Stimulated activated naive B cell treated with anti-CD40 and anti-IgM and Interleukin-4, amounts not matched to agents 10 μg/mL and 1 μg/mL and 100 μg/mL, for 72 hours (primary cell): ENCODE data around the gene P4HA3.

ENCODE experiments used
- ATAC-seq, 2 donors: fragments of 150-1000 bp; cut with Tn5 transposase; replicated peaks; 2 replicates each; pipeline ENCODE4 v1.10.0; 2021; ENCODE audit warnings: moderate library complexity in 1 of 2
- DNase-seq: peaks from one replicate; pipeline ENCODE4 v3.0.0; 2021
- H3K27ac Mint-ChIP-seq: one replicate; pipeline ENCODE4 v1.8.0; 2022; ENCODE audit warnings: mild to moderate bottlenecking, mixed read lengths
- H3K27me3 Mint-ChIP-seq, 2 donors: one replicate each; pipeline ENCODE4 v1.8.0; 2022; ENCODE audit warnings: mixed read lengths in 2 of 2
- H3K36me3 Mint-ChIP-seq, 2 donors: one replicate each; pipeline ENCODE4 v1.8.0; 2022; ENCODE audit warnings: mixed read lengths in 2 of 2, mild to moderate bottlenecking in 1 of 2
- H3K4me1 Mint-ChIP-seq, 2 donors: one replicate each; pipeline ENCODE4 v1.8.0; 2022; ENCODE audit warnings: mixed read lengths in 2 of 2, mild to moderate bottlenecking in 1 of 2
- H3K4me3 Mint-ChIP-seq, 2 donors: one replicate each; pipeline ENCODE4 v1.8.0; 2022; ENCODE audit warnings: mild to moderate bottlenecking in 2 of 2, mixed read lengths in 2 of 2, moderate library complexity in 1 of 2
- H3K9me3 Mint-ChIP-seq, 2 donors: one replicate each; pipeline ENCODE4 v1.8.0; 2022; ENCODE audit warnings: mixed read lengths in 2 of 2, mild to moderate bottlenecking in 1 of 2

Gene P4HA3

DNA sequence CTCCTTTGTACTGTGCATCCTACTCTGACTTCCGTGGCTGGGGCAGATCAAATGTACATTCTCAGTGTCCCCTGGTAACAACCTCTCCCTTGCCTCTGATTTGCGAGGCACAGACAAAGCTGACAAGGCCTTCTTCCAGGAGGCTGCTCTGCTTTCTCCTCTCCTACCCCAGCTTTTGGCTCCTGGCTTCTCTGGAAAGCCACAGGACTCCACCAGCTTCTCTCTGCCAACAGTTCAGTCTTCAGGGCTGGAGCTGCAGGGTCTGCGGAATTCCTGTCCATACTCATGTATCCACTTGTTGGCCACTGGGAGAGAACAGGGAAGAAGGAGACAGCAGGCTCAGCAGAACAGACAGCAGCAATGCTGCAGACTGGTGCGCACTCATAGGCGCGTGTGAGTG lies 44.4 kb downstream of the P4HA3 start:
- H3K9me3 Mint-ChIP-seq, result no peaks in the 10 kb centered on the region
- DNase-seq (no peak), ATAC-seq (no peak)
- H3K36me3 Mint-ChIP-seq, result no peaks in the 10 kb centered on the region
- H3K4me3 Mint-ChIP-seq, result no peak overlapping the region
- H3K27me3 Mint-ChIP-seq, result peaks cover 10 to 20% of the 10 kb centered on the region in 2 donors
- H3K27ac Mint-ChIP-seq, result no peak overlapping the region
- H3K4me1 Mint-ChIP-seq, result no peaks in the 10 kb centered on the region

DNA sequence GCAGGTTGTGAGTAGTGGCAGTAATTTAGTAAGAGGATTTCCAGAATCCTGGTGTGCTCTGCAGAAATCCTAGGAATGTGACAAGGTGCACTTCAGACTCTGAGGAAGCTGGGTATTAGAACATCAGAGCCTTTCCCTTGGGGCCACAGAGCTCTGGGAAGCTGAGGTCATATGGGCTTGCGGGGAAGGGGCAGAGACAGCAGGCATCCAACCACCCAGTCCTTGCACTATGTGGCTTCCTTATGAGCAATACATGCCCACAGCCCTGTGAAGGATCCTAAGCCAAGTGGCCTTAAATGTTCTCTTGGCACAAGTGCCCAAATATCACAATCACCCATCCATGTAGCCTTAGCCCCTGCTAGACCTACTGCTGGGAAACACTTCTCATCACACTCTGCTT lies 46.2 kb downstream of the P4HA3 start:
- H3K27ac Mint-ChIP-seq, result no peak overlapping the region
- ATAC-seq (no peak), DNase-seq (no peak)
- H3K9me3 Mint-ChIP-seq, result no peaks in the 10 kb centered on the region
- H3K27me3 Mint-ChIP-seq, result peaks cover 9 to 12% of the 10 kb centered on the region in 2 donors
- no peaks in the 10 kb centered on the region for H3K4me1 Mint-ChIP-seq
- no peaks in the 10 kb centered on the region for H3K36me3 Mint-ChIP-seq
- H3K4me3 Mint-ChIP-seq, result no peak overlapping the region

GRCh38 chr11:74262725-74263124 lies 48.7 kb downstream of the P4HA3 start:
- no peaks in the 10 kb centered on the region for H3K4me1 Mint-ChIP-seq
- no peak overlapping the region for H3K27ac Mint-ChIP-seq
- no peaks in the 10 kb centered on the region for H3K36me3 Mint-ChIP-seq
- no peaks in the 10 kb centered on the region for H3K9me3 Mint-ChIP-seq
- ATAC-seq, result no peak
- no peak overlapping the region for H3K4me3 Mint-ChIP-seq
- H3K27me3 Mint-ChIP-seq, result peaks cover 5 to 12% of the 10 kb centered on the region in 2 donors
- DNase-seq, result no peak

- Mint-ChIP-seq H3K27ac (no peak overlapping the region), H3K36me3 (peaks cover 19 to 25% of the 10 kb centered on the region in 2 donors), H3K27me3 (peaks cover 4 to 10% of the 10 kb centered on the region in 2 donors), H3K4me1 (peaks cover 0 to 6% of the 10 kb centered on the region in 2 donors), H3K4me3 (no peak overlapping the region), H3K9me3 (no peaks in the 10 kb centered on the region)
- ATAC-seq, result no peak
- no peak for DNase-seq
Measured at GRCh38 chr11:74257959-74258553, 53.4 kb downstream of the P4HA3 start.

GRCh38 chr11:74256378-74257133 lies 54.9 kb downstream of the P4HA3 start:
- Mint-ChIP-seq H3K9me3 (no peaks in the 10 kb centered on the region), H3K36me3 (peaks cover 19 to 32% of the 10 kb centered on the region in 2 donors), H3K27me3 (no peaks in the 10 kb centered on the region), H3K4me1 (peaks cover 0 to 6% of the 10 kb centered on the region in 2 donors), H3K27ac (no peak overlapping the region), H3K4me3 (no peak overlapping the region)
- ATAC-seq (no peak), DNase-seq (no peak)

DNA sequence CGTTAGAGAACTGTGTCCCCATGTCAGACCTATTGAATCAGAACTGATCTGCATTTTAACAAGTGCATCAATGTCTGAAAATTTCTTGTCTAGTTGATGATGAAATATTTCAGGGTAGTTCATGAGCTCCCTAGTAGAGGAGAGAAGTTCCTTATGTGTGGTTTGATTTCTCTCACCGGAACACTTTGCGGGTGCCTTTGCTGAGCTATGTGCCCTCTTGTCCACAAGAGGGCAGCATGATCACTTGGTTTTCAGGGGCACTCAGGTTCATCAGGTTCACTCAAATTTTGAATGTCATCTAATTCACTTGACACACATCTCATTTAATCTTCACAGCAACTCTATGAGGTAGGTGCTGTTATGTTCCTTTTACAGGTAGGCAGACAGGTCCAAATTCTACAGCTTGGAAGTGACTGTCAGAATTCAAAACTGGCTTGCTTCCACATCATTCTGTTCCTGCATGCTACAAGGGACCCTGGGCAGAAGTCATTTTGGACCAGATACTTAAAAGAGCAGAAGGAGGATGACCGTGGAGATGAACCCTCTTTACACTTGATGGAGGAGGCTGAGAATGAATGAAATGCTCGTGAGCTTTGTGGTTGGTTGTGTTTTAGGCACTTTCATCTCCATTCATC lies 55.6 kb downstream of the P4HA3 start:
- peaks cover 0 to 6% of the 10 kb centered on the region in 2 donors for H3K4me1 Mint-ChIP-seq
- DNase-seq, result peak; percentile 33
- ATAC-seq, result peak; percentile 79
- H3K36me3 Mint-ChIP-seq, result peaks cover 19 to 33% of the 10 kb centered on the region in 2 donors
- H3K27me3 Mint-ChIP-seq, result no peaks in the 10 kb centered on the region
- no peak overlapping the region for H3K27ac Mint-ChIP-seq
- no peaks in the 10 kb centered on the region for H3K9me3 Mint-ChIP-seq
- no peak overlapping the region for H3K4me3 Mint-ChIP-seq

- no peak overlapping the region for H3K4me3 Mint-ChIP-seq
- no peak overlapping the region for H3K27ac Mint-ChIP-seq
- peaks cover 24 to 46% of the 10 kb centered on the region in 2 donors for H3K36me3 Mint-ChIP-seq
- no peaks in the 10 kb centered on the region for H3K27me3 Mint-ChIP-seq
- ATAC-seq (no peak), DNase-seq (no peak)
- H3K4me1 Mint-ChIP-seq, result peaks cover 0 to 6% of the 10 kb centered on the region in 2 donors
- no peaks in the 10 kb centered on the region for H3K9me3 Mint-ChIP-seq
Measured at GRCh38 chr11:74253361-74253760, 58.1 kb downstream of the P4HA3 start.

DNA sequence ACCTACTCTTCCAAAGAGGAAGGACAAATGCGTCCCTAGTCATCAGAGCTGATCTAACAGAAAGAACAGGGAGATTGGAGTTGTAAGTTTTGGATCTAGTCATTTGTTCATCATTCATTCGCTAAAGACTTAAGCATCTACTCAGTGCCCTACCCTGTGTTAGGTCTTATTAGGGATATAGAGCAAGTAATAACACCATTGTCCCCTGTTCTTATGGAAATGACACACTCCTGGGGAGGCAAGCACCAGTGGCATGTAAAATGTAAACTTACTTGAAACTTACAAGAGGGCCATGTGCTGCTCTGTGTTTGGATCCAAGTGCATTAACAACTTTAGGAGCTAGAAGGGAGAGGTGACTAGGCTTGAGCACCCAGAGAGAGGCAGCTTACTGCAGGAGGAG lies 61.9 kb downstream of the P4HA3 start:
- no peaks in the 10 kb centered on the region for H3K27me3 Mint-ChIP-seq
- no peak for DNase-seq
- no peaks in the 10 kb centered on the region for H3K4me1 Mint-ChIP-seq
- no peak overlapping the region for H3K4me3 Mint-ChIP-seq
- no peaks in the 10 kb centered on the region for H3K9me3 Mint-ChIP-seq
- peaks cover 29 to 62% of the 10 kb centered on the region in 2 donors for H3K36me3 Mint-ChIP-seq
- no peak for ATAC-seq
- no peak overlapping the region for H3K27ac Mint-ChIP-seq

DNA sequence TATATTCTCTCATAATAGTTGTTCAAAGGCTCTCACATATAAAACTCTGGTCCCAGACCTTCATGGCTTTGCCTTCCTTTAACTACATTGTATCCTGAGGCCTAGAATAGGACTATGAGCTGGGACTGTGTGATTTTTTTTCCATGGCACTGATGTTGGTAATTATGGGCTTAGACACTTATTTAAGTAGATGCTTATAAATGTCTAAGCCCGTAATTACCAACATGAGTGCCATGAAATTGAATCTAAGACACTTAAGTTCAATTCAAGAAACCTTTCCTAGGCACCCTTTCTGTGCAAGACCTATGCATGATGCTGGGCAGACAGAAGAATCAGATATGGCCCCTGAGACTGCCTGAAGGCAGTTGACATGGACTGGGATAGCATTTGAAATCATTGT lies 63.0 kb downstream of the P4HA3 start:
- no peaks in the 10 kb centered on the region for H3K4me1 Mint-ChIP-seq
- DNase-seq (no peak), ATAC-seq (no peak)
- no peak overlapping the region for H3K4me3 Mint-ChIP-seq
- no peak overlapping the region for H3K27ac Mint-ChIP-seq
- H3K27me3 Mint-ChIP-seq, result no peaks in the 10 kb centered on the region
- H3K9me3 Mint-ChIP-seq, result no peaks in the 10 kb centered on the region
- H3K36me3 Mint-ChIP-seq, result peaks cover 20 to 53% of the 10 kb centered on the region in 2 donors

DNA sequence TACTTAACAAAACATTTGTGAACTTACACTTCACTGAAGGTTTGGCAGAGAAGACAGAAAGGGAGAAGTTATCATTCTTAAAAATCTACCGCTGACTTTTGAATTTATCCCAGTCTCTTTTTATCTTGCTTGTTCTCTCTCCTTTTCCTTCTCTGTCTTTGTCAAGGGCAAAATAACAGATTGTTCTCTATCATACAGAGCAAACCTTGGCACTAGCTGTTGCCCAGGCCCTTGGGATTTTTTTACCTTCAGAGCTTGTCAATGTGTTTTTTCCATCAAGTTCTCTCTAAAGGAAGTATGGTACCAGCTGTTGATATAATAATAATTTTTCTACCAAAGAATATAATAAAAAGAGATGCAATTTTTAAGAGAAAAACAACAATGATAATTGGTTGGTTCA lies 73.2 kb downstream of the P4HA3 start:
- Mint-ChIP-seq H3K4me3 (no peak overlapping the region), H3K27me3 (no peaks in the 10 kb centered on the region), H3K9me3 (no peaks in the 10 kb centered on the region), H3K27ac (no peak overlapping the region), H3K36me3 (peaks cover 27 to 42% of the 10 kb centered on the region in 2 donors), H3K4me1 (no peaks in the 10 kb centered on the region)
- DNase-seq, result no peak
- no peak for ATAC-seq

DNA sequence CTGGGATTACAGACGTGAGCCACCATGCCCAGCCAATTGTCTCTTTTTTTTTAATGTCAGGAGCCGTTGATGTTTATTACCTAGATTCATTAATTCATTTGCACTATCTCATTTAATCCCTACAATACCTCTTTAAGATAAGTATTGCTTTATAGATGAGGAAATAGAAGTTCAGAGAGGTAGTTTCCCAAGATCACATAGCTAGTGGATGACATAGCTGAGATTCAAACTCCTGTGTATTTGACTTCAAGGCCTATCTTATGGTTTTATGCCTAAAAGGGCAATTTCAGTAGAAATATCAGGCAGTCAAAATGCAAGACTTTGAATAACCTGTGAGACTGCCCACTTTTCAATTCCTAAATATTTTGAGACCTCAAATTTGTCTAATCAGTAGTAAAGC lies 73.9 kb downstream of the P4HA3 start:
- no peak overlapping the region for H3K4me3 Mint-ChIP-seq
- peaks cover 26 to 41% of the 10 kb centered on the region in 2 donors for H3K36me3 Mint-ChIP-seq
- no peaks in the 10 kb centered on the region for H3K4me1 Mint-ChIP-seq
- ATAC-seq, result no peak
- no peak for DNase-seq
- no peak overlapping the region for H3K27ac Mint-ChIP-seq
- H3K9me3 Mint-ChIP-seq, result no peaks in the 10 kb centered on the region
- H3K27me3 Mint-ChIP-seq, result no peaks in the 10 kb centered on the region

DNA sequence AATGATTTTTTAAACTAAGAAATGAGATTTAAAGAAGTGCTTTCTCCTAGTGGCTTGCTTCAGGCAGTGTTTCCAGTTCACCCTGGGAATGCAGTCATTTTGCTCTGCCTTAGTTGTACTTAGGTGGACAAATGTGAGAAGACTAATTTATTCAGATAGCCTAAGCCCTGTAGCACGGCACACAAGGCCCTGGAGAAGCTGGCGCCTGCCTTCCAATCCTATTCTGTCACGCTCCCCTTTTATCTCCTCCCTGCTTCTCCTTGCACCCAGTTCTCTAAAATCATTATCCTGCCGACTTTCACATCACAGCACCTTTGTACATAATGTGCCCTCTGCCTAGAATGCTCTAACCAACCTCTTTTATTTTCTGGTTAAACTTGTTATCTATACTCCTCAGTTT lies 76.3 kb downstream of the P4HA3 start:
- no peaks in the 10 kb centered on the region for H3K9me3 Mint-ChIP-seq
- DNase-seq, result no peak
- no peak overlapping the region for H3K27ac Mint-ChIP-seq
- peaks cover 17 to 28% of the 10 kb centered on the region in 2 donors for H3K36me3 Mint-ChIP-seq
- H3K4me1 Mint-ChIP-seq, result no peaks in the 10 kb centered on the region
- ATAC-seq, result no peak
- no peaks in the 10 kb centered on the region for H3K27me3 Mint-ChIP-seq
- H3K4me3 Mint-ChIP-seq, result no peak overlapping the region

- DNase-seq (no peak), ATAC-seq (peak; percentile 76 to 78)
- H3K27me3 Mint-ChIP-seq, result no peaks in the 10 kb centered on the region
- H3K9me3 Mint-ChIP-seq, result no peaks in the 10 kb centered on the region
- peaks cover 7 to 22% of the 10 kb centered on the region in 2 donors for H3K36me3 Mint-ChIP-seq
- H3K4me3 Mint-ChIP-seq, result no peak overlapping the region
- no peaks in the 10 kb centered on the region for H3K4me1 Mint-ChIP-seq
- H3K27ac Mint-ChIP-seq, result no peak overlapping the region
Measured at GRCh38 chr11:74233683-74234082, 77.8 kb downstream of the P4HA3 start.

DNA sequence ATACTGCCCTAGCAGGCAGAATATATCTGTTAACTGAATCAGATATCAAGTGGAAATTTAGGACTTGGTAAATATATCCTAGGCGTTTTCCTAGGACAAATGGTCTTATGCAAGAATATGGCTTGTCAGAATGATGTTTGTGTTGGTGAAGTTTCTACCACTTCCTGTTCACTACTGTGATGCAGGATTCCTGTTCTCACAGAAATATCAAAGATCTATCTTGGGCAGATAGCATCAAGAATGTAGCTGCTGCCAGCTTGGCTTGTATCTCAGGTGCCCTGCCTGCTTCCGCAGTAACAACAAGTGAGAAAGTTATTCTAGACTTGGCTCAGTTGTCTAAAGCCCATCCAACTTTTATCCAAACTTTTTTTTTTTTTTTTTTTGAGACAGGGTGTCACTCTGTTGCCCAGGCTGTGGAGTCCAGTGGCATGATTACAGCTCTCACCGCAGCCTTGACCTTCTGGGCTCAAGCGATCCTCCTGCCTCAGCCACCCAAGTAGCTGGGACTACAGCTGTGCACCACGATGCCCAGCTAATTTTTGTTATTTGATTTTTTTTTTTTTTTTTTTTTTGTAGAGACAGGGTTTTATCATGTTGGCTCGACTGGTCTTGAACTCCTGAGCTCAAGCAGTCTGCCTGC lies 79.0 kb downstream of the P4HA3 start:
- Mint-ChIP-seq H3K27me3 (no peaks in the 10 kb centered on the region), H3K27ac (no peak overlapping the region), H3K4me3 (no peak overlapping the region), H3K4me1 (no peaks in the 10 kb centered on the region), H3K9me3 (no peaks in the 10 kb centered on the region), H3K36me3 (peaks cover 4 to 18% of the 10 kb centered on the region in 2 donors)
- DNase-seq (no peak), ATAC-seq (no peak)
